OCI-LY1 (cell line): ENCODE results near the gene ABO.
"Not testable (repeated sequence)": the region's sequence is repeated elsewhere in the genome, so short reads cannot be mapped to it uniquely, and the experiment has no call there.

Experiments
- H2AFZ ChIP-seq: fragments of 200-600 bp; sonication (generic), shearing (Covaris generic); 2 replicates; pipeline ENCODE4 v1.6.0; 2014; ENCODE audit warnings: antibody characterized with exemption, mild to moderate bottlenecking, low read length
- H3F3A ChIP-seq: fragments of 200-600 bp; sonication (generic), shearing (Covaris generic); 2 replicates; pipeline ENCODE4 v1.6.0; 2014; ENCODE audit warnings: mild to moderate bottlenecking, antibody characterized with exemption, low read length, moderate library complexity; ENCODE audit not compliant: insufficient read depth
- H3K27ac ChIP-seq: fragments of 200-600 bp; sonication (generic); 2 replicates; pipeline ENCODE4 v1.5.1; 2014; ENCODE audit warnings: low read length, mixed run types, mild to moderate bottlenecking, low read depth; ENCODE audit not compliant: poor library complexity, severe bottlenecking
- H3K27me3 ChIP-seq: fragments of 200-600 bp; sonication (generic); 2 replicates; pipeline ENCODE4 v1.6.0; 2014; ENCODE audit warnings: antibody characterized with exemption, mild to moderate bottlenecking, low read length, moderate library complexity; ENCODE audit not compliant: insufficient read depth
- H3K36me3 ChIP-seq: fragments of 200-600 bp; sonication (generic); 2 replicates; pipeline ENCODE4 v1.6.1; 2014; ENCODE audit warnings: mild to moderate bottlenecking, antibody characterized with exemption, low read length, moderate library complexity, mixed read lengths; ENCODE audit not compliant: insufficient read depth
- H3K4me1 ChIP-seq: fragments of 200-600 bp; sonication (generic); 2 replicates; pipeline ENCODE4 v1.5.1; 2014; ENCODE audit warnings: mild to moderate bottlenecking, low read length, moderate library complexity; ENCODE audit not compliant: insufficient read depth, severe bottlenecking
- H3K4me2 ChIP-seq: fragments of 200-600 bp; sonication (generic), shearing (Covaris generic); 2 replicates; pipeline ENCODE4 v1.6.1; 2014; ENCODE audit warnings: low read length
- H3K4me3 ChIP-seq: fragments of 200-600 bp; sonication (generic); 2 replicates; pipeline ENCODE4 v1.5.1; 2014; ENCODE audit warnings: low read length, low read depth, mild to moderate bottlenecking, mixed read lengths; ENCODE audit not compliant: poor library complexity, severe bottlenecking
- H3K79me2 ChIP-seq: fragments of 200-600 bp; shearing (Covaris generic); 2 replicates; pipeline ENCODE4 v1.6.1; 2016; ENCODE audit warnings: mixed run types, low read length, mixed read lengths; ENCODE audit not compliant: insufficient read depth
- H3K9ac ChIP-seq: fragments of 200-600 bp; sonication (generic), shearing (Covaris generic); 2 replicates; pipeline ENCODE4 v1.6.1; 2014; ENCODE audit warnings: mild to moderate bottlenecking, low read length, mixed read lengths
- H3K9me2 ChIP-seq: fragments of 200-600 bp; sonication (generic), shearing (Covaris generic); 2 replicates; pipeline ENCODE4 v1.6.1; 2014; ENCODE audit warnings: low read depth, mild to moderate bottlenecking, low read length, mixed read lengths
- H3K9me3 ChIP-seq: fragments of 200-600 bp; shearing (Covaris generic); 2 replicates; pipeline ENCODE4 v1.6.1; 2014; ENCODE audit warnings: low read length, mixed read lengths
- H4K20me1 ChIP-seq: fragments of 200-600 bp; sonication (generic), shearing (Covaris generic); 2 replicates; pipeline ENCODE4 v1.6.0; 2016; ENCODE audit warnings: mild to moderate bottlenecking, low read length; ENCODE audit not compliant: insufficient read depth
- CTCF ChIP-seq: fragments of 200-600 bp; sonication (generic), shearing (Covaris generic); IDR thresholded peaks from 2 replicates; pipeline ENCODE4 v1.5.1; 2017; ENCODE audit warnings: mild to moderate bottlenecking, antibody characterized with exemption, low read length, moderate library complexity, mixed read lengths
- EZH2 ChIP-seq: fragments of 200-600 bp; sonication (generic), shearing (Covaris generic); IDR thresholded peaks from 2 replicates; pipeline ENCODE4 v1.8.0; 2017; ENCODE audit warnings: borderline replicate concordance, mixed run types, mild to moderate bottlenecking, antibody characterized with exemption, low read length, moderate library complexity, mixed read lengths

ABO gene

GRCh38 chr9:133252301-133253020 is 22.5 kb downstream of the ABO start:
- H3K9ac ChIP-seq: no peak overlapping the region
- no peaks in the 10 kb centered on the region for H3K36me3 ChIP-seq
- H3K79me2 ChIP-seq: no peaks in the 10 kb centered on the region
- no peaks in the 10 kb centered on the region; the same call in 1 of the 2 replicates for H3K9me3 ChIP-seq
- no peaks in the 10 kb centered on the region for H3K4me1 ChIP-seq
- H3F3A ChIP-seq: no peaks in the 10 kb centered on the region
- H3K4me3 ChIP-seq: no peak overlapping the region
- H2AFZ ChIP-seq: no peak overlapping the region
- no peak overlapping the region for H3K27ac ChIP-seq
- no peaks in the 10 kb centered on the region for H4K20me1 ChIP-seq
- no peaks in the 10 kb centered on the region; the same call in 1 of the 2 replicates for H3K27me3 ChIP-seq
- TF ChIP-seq CTCF: no peak
- H3K9me2 ChIP-seq: no peaks in the 10 kb centered on the region
- no peak overlapping the region for H3K4me2 ChIP-seq

DNA sequence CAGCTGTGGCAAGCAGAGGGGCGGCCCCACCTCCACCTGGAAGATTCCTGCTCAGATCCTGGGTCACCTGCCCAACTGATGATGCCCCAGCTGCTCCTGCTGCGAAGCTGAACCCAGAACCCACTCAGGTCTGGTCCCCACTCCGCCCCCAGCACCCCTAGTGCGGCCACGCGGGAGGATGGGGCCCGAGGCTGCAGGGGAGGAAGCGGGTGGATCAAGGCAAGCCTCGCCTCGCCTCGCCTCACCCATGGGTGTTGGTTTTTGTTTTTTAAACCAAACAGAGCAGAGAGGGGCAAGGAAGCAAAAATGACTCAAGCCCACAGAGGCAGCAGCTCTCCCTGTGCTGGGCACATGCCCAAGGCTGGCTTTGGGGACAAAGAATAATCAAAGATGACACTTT is 23.2 kb downstream of the ABO start:
- Histone ChIP-seq H3K9ac (no peak overlapping the region), H3F3A (no peaks in the 10 kb centered on the region), H3K27me3 (no peaks in the 10 kb centered on the region; the same call in 1 of the 2 replicates), H3K79me2 (no peaks in the 10 kb centered on the region), H3K9me2 (no peaks in the 10 kb centered on the region), H3K27ac (no peak overlapping the region), H3K4me1 (no peaks in the 10 kb centered on the region), H3K4me3 (no peak overlapping the region), H4K20me1 (no peaks in the 10 kb centered on the region), H3K4me2 (no peak overlapping the region), H3K36me3 (no peaks in the 10 kb centered on the region), H2AFZ (no peak overlapping the region), H3K9me3 (no peaks in the 10 kb centered on the region; the same call in 1 of the 2 replicates)
- TF ChIP-seq EZH2 (no peak), CTCF (no peak)

DNA sequence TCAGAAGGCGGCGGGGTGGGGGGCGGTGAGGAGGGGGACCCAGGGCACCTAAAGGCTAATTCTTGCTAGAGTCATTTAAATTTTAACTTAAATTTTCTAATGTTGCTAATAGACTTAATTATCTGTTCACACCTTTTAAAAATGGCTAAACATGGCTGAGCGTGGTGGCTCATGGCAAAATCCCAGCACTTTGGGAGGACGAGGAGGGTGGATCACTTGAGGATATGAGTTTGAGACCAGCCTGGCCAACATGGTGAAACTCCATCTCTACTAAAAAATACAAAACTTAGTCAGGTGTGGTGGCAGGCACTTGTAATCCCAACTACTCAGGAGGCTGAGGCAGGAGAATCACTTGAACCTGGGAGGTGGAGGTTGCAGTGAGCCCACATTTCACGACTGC is 23.8 kb downstream of the ABO start:
- H3K9me3 ChIP-seq, H3K36me3 ChIP-seq, H3K4me1 ChIP-seq, H3K9me2 ChIP-seq, H3F3A ChIP-seq, H3K9ac ChIP-seq, H3K4me3 ChIP-seq, H3K4me2 ChIP-seq, H3K27me3 ChIP-seq, H3K27ac ChIP-seq, H3K79me2 ChIP-seq, H4K20me1 ChIP-seq, H2AFZ ChIP-seq: not testable (repeated sequence)

- H3K27ac ChIP-seq: no peak overlapping the region
- no peaks in the 10 kb centered on the region for H3K4me1 ChIP-seq
- H2AFZ ChIP-seq: no peak overlapping the region
- H3K36me3 ChIP-seq: no peaks in the 10 kb centered on the region
- no peak overlapping the region for H3K4me2 ChIP-seq
- no peak for TF ChIP-seq CTCF
- TF ChIP-seq EZH2: no peak
- H3K4me3 ChIP-seq: no peak overlapping the region
- H4K20me1 ChIP-seq: no peaks in the 10 kb centered on the region
- H3K79me2 ChIP-seq: no peaks in the 10 kb centered on the region
- H3K27me3 ChIP-seq: no peaks in the 10 kb centered on the region; the same call in 1 of the 2 replicates
- H3K9me2 ChIP-seq: no peaks in the 10 kb centered on the region
- H3K9me3 ChIP-seq: no peaks in the 10 kb centered on the region; the same call in 1 of the 2 replicates
- H3K9ac ChIP-seq: no peak overlapping the region
- no peaks in the 10 kb centered on the region for H3F3A ChIP-seq
Measured at GRCh38 chr9:133250741-133251170, 24.2 kb downstream of the ABO start.
